GM21381 (cell line): ENCODE measurements around the gene SMC5.

Source experiments
- ATAC-seq: cut with Tn5 transposase; IDR thresholded peaks from one replicate; pipeline ENCODE4 v1.9.1; 2021; ENCODE audit warnings: mild to moderate bottlenecking, moderate library complexity; ENCODE audit not compliant: unreplicated experiment

The SMC5 gene

GRCh38 chr9:70403166-70403565 is 144.4 kb downstream of the SMC5 start:
- ATAC-seq, result no peak

DNA sequence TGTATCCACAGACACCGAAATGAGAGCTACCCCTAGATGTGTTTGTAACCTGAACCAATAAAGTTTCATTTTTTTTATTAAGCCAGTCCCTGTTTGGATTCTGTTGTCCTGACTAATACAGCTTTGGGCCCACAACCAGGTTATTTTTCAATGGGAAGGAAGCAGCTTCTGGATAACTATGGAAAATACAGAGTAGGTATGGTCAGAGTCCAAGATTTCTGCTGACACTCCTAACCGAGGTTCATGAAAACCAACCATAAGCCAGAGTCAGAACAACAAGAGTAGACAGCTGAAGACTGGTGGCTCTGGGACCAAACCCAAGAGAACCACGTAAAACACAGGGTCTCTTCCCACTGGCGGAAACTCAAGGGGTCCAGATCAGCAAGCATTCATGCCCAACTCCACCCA is 144.8 kb downstream of the SMC5 start:
- ATAC-seq, result no peak

DNA sequence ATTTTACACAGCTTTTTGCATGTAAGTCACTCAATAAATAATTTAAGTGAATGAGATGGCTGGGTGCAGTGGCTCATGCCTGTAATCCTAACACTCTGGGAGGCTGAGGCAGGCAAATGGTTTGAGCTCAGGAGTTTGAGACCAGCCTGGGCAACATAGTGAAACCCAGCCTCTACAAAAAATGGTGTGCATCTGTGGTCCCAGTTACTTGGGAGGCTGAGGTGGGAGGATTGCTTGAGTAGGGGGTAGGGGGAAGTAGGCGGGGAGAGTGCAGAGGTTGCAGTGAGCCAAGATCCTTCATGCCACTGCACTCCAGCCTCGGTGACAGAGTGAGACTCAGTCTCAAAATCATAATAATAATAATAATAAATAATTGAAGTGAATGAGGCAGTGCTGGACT is 145.5 kb downstream of the SMC5 start:
- ATAC-seq, result no peak
